H1 (cell line): ENCODE measurements around the gene TM4SF20. TPM values are rescaled to one million over a fixed set of nuclear protein-coding genes. Genes with fewer than 3 reads are reported as not detected.

Experiments
- CTCF ChIA-PET: fragments of 300-600 bp; sonication (Branson Sonifier 250); formaldehyde crosslinking; loops from one replicate; lab custom pipeline; 2021; ENCODE audit not compliant: partially characterized antibody; lab: Charles Lee
- POLR2A ChIA-PET: fragments of 300-600 bp; sonication (Branson Sonifier 250); formaldehyde crosslinking; loops from one replicate; lab custom pipeline; 2021; ENCODE audit warnings: inconsistent platforms; ENCODE audit not compliant: partially characterized antibody; lab: Charles Lee
- DNase-seq, 2 experiments: peaks; one replicate each; pipeline versions ENCODE4 v3.0.0 to v3.0.0-alpha.2; 2010 to 2022; ENCODE audit warnings: low spot score in 2 of 2, low read depth in 1 of 2, mixed read lengths in 1 of 2
- FAIRE-seq: peaks from 2 replicates; lab custom pipeline; 2011; peaks lifted over from hg19 to GRCh38; lab: Jason Lieb, UNC
- H2AFZ ChIP-seq: 2 replicates; pipeline ENCODE4 v1.8.1; 2012; ENCODE audit warnings: low read length, inconsistent platforms
- H2AK5ac ChIP-seq: 2 replicates; pipeline ENCODE4 v1.6.1; 2013; ENCODE audit warnings: low read depth, low read length
- H2BK120ac ChIP-seq: replicated peaks from 2 replicates; pipeline ENCODE3; 2013; ENCODE audit warnings: low read depth, low read length, inconsistent platforms
- H2BK12ac ChIP-seq: 2 replicates; pipeline ENCODE4 v1.6.1; 2013; ENCODE audit warnings: low read depth, low read length
- H2BK15ac ChIP-seq: 2 replicates; pipeline ENCODE4 v1.6.1; 2013; ENCODE audit warnings: low read length
- H2BK20ac ChIP-seq: 2 replicates; pipeline ENCODE4 v1.6.1; 2013; ENCODE audit warnings: low read length
- H2BK5ac ChIP-seq: 2 replicates; pipeline ENCODE4 v1.6.1; 2013; ENCODE audit warnings: low read depth, low read length
- H3K14ac ChIP-seq: 2 replicates; pipeline ENCODE4 v1.6.1; 2013; ENCODE audit warnings: inconsistent platforms; ENCODE audit not compliant: insufficient read length
- H3K18ac ChIP-seq: 2 replicates; pipeline ENCODE4 v1.6.1; 2013; ENCODE audit warnings: low read length; ENCODE audit errors: extremely low read depth
- H3K23ac ChIP-seq: 2 replicates; pipeline ENCODE4 v1.6.1; 2013; ENCODE audit warnings: inconsistent platforms; ENCODE audit not compliant: insufficient read length
- H3K23me2 ChIP-seq: 2 replicates; pipeline ENCODE4 v1.6.1; 2013; ENCODE audit warnings: low read depth, low read length
- H3K27ac ChIP-seq: 2 replicates; pipeline ENCODE4 v1.6.1; 2011; ENCODE audit warnings: low read depth, low read length, inconsistent platforms
- H3K27me3 ChIP-seq, 4 experiments: replicated peaks in 1 of 4; 1 replicate in 1 of 4; 2 replicates in 3 of 4; pipeline versions ENCODE4 v1.6.1 to v1.8.1; 2011 to 2013; ENCODE audit warnings: low read length in 3 of 4, mild to moderate bottlenecking in 3 of 4, inconsistent platforms in 2 of 4, mixed read lengths in 2 of 4, moderate library complexity in 1 of 4; ENCODE audit not compliant: control insufficient read depth in 3 of 4, insufficient read depth in 3 of 4; ENCODE audit errors: extremely low read depth in 1 of 4
- H3K36me3 ChIP-seq, 4 experiments: 2 replicates each; pipeline versions ENCODE4 v1.6.1 to v1.8.1; 2011 to 2013; ENCODE audit warnings: mild to moderate bottlenecking in 4 of 4, low read length in 3 of 4, moderate library complexity in 2 of 4, control low read depth in 1 of 4, inconsistent platforms in 1 of 4; ENCODE audit not compliant: insufficient read depth in 4 of 4, control insufficient read depth in 2 of 4
- H3K4ac ChIP-seq: replicated peaks from 2 replicates; pipeline ENCODE3; 2013; ENCODE audit warnings: low read length, low read depth, mixed read lengths, inconsistent platforms; ENCODE audit not compliant: insufficient read length
- H3K4me1 ChIP-seq, 4 experiments: replicated peaks in 1 of 4; 1 replicate in 1 of 4; 2 replicates in 3 of 4; pipeline versions ENCODE4 v1.6.1 to v1.8.1; 2011 to 2013; ENCODE audit warnings: low read length in 3 of 4, inconsistent platforms in 2 of 4, mixed read lengths in 1 of 4; ENCODE audit not compliant: insufficient read depth in 4 of 4, control insufficient read depth in 3 of 4
- H3K4me2 ChIP-seq, 2 experiments: 2 replicates each; pipeline versions ENCODE4 v1.6.1 to v1.8.1; 2011 to 2013; ENCODE audit warnings: low read depth in 2 of 2, low read length in 2 of 2, control low read depth in 1 of 2, inconsistent platforms in 1 of 2, mild to moderate bottlenecking in 1 of 2; ENCODE audit not compliant: insufficient read depth in 1 of 2
- H3K4me3 ChIP-seq, 4 experiments: fragments of 200-600, 300-600 bp in 1 of 4; sonication (generic), shearing (Covaris generic), sonication (Bioruptor Twin) in 1 of 4; 2 replicates each; pipeline versions ENCODE4 v1.5.1 to v1.8.1; 2011 to 2016; ENCODE audit warnings: low read length in 4 of 4, low read depth in 3 of 4, control low read depth in 2 of 4, inconsistent platforms in 2 of 4, mild to moderate bottlenecking in 2 of 4, mixed read lengths in 1 of 4, moderate library complexity in 1 of 4; ENCODE audit not compliant: insufficient read depth in 2 of 4; ENCODE audit errors: extremely low read depth in 1 of 4
- H3K56ac ChIP-seq: replicated peaks from 2 replicates; pipeline ENCODE3; 2013; ENCODE audit warnings: low read depth, mild to moderate bottlenecking, mixed read lengths, low read length, inconsistent platforms; ENCODE audit not compliant: insufficient read length
- H3K79me1 ChIP-seq: 2 replicates; pipeline ENCODE4 v1.6.1; 2013; ENCODE audit warnings: low read depth, low read length, control low read depth
- H3K79me2 ChIP-seq, 2 experiments: 2 replicates each; pipeline versions ENCODE4 v1.6.1 to v1.8.1; 2012 to 2013; ENCODE audit warnings: low read length in 2 of 2, mild to moderate bottlenecking in 2 of 2, inconsistent platforms in 1 of 2; ENCODE audit not compliant: insufficient read depth in 2 of 2, control insufficient read depth in 1 of 2
- H3K9ac ChIP-seq, 4 experiments: replicated peaks in 1 of 4; 1 replicate in 1 of 4; 2 replicates in 3 of 4; pipeline versions ENCODE4 v1.6.1 to v1.8.1; 2011 to 2013; ENCODE audit warnings: low read depth in 3 of 4, low read length in 3 of 4, control low read depth in 2 of 4, mild to moderate bottlenecking in 2 of 4, moderate library complexity in 2 of 4, inconsistent platforms in 1 of 4; ENCODE audit errors: extremely low read depth in 1 of 4
- H3K9me3 ChIP-seq, 2 experiments: 2 replicates each; pipeline versions ENCODE4 v1.6.1 to v1.8.1; 2012 to 2013; ENCODE audit warnings: mild to moderate bottlenecking in 2 of 2, moderate library complexity in 2 of 2, control low read depth in 1 of 2, inconsistent platforms in 1 of 2, low read depth in 1 of 2, low read length in 1 of 2, mixed read lengths in 1 of 2; ENCODE audit not compliant: insufficient read depth in 2 of 2
- H4K20me1 ChIP-seq, 2 experiments: replicated peaks in 1 of 2; 2 replicates each; pipeline versions ENCODE3 to v1.8.1; 2011 to 2013; ENCODE audit warnings: inconsistent platforms in 2 of 2, low read length in 2 of 2, mild to moderate bottlenecking in 1 of 2; ENCODE audit not compliant: insufficient read depth in 2 of 2, control insufficient read depth in 1 of 2
- H4K5ac ChIP-seq: 2 replicates; pipeline ENCODE4 v1.6.1; 2013; ENCODE audit warnings: low read length, low read depth, mixed read lengths, inconsistent platforms; ENCODE audit not compliant: insufficient read length
- H4K8ac ChIP-seq: 2 replicates; pipeline ENCODE4 v1.8.0; 2013; ENCODE audit warnings: mild to moderate bottlenecking, moderate library complexity, low read length, inconsistent platforms; ENCODE audit not compliant: insufficient read depth; ENCODE audit errors: extremely low read depth
- H4K91ac ChIP-seq: replicated peaks from 2 replicates; pipeline ENCODE3; 2013; ENCODE audit warnings: low read length, mixed read lengths, inconsistent platforms; ENCODE audit not compliant: insufficient read length
- BRCA1 ChIP-seq: IDR thresholded peaks from 2 replicates; pipeline ENCODE4 v1.6.1; 2012; ENCODE audit warnings: low read depth, low read length, improper control_type of control experiment
- CTBP2 ChIP-seq: IDR thresholded peaks from 2 replicates; pipeline ENCODE4 v1.7.0; 2011; ENCODE audit warnings: borderline replicate concordance, mild to moderate bottlenecking, moderate library complexity, mixed read lengths, low read length; ENCODE audit not compliant: insufficient read depth, insufficient read length
- EGR1 ChIP-seq: IDR thresholded peaks from 2 replicates; pipeline ENCODE4 v1.6.1; 2011; ENCODE audit warnings: low read depth, low read length, borderline replicate concordance
- FOSL1 ChIP-seq: IDR thresholded peaks from 2 replicates; pipeline ENCODE4 v1.6.1; 2011; ENCODE audit warnings: mild to moderate bottlenecking, low read depth, low read length, moderate library complexity; ENCODE audit not compliant: insufficient read depth
- HDAC6 ChIP-seq: IDR thresholded peaks from one replicate; pipeline ENCODE4 v1.7.1; 2012; ENCODE audit warnings: low read depth, mild to moderate bottlenecking, inconsistent platforms, low read length, moderate library complexity
- MAX ChIP-seq: IDR thresholded peaks from 2 replicates; pipeline ENCODE4 v1.6.1; 2012; ENCODE audit warnings: inconsistent platforms
- POLR2AphosphoS5 ChIP-seq: IDR thresholded peaks from 2 replicates; pipeline ENCODE4 v1.6.1; 2011; ENCODE audit warnings: low read depth, low read length
- RBBP5 ChIP-seq: IDR thresholded peaks from 2 replicates; pipeline ENCODE4 v1.7.1; 2012; ENCODE audit warnings: low read depth, mild to moderate bottlenecking, inconsistent platforms, low read length, moderate library complexity, borderline replicate concordance
- RFX5 ChIP-seq: IDR thresholded peaks from 2 replicates; pipeline ENCODE4 v1.6.1; 2011; ENCODE audit warnings: low read depth, low read length, improper control_type of control experiment, borderline replicate concordance
- RXRA ChIP-seq: IDR thresholded peaks from 2 replicates; pipeline ENCODE4 v1.6.1; 2011; ENCODE audit warnings: low read depth, mild to moderate bottlenecking, low read length, moderate library complexity; ENCODE audit not compliant: insufficient read depth
- SIN3A ChIP-seq, 2 experiments: IDR thresholded peaks in 1 of 2; conservative IDR thresholded peaks in 1 of 2; 2 replicates each; pipeline ENCODE4 v1.6.1; 2011 to 2012; ENCODE audit warnings: low read length in 2 of 2, improper control_type of control experiment in 1 of 2, low read depth in 1 of 2, mild to moderate bottlenecking in 1 of 2
- SIX5 ChIP-seq: IDR thresholded peaks from 2 replicates; pipeline ENCODE4 v1.6.1; 2011; ENCODE audit warnings: mild to moderate bottlenecking, low read depth, low read length
- SP2 ChIP-seq: IDR thresholded peaks from 2 replicates; pipeline ENCODE4 v1.6.1; 2012; ENCODE audit warnings: mild to moderate bottlenecking, low read length, inconsistent platforms
- SP4 ChIP-seq: IDR thresholded peaks from 2 replicates; pipeline ENCODE4 v1.6.1; 2012; ENCODE audit warnings: low read length, inconsistent platforms
- TCF12 ChIP-seq: IDR thresholded peaks from 2 replicates; pipeline ENCODE4 v1.6.1; 2011; ENCODE audit warnings: low read depth, mild to moderate bottlenecking, low read length
- polyA plus RNA-seq, 7 experiments: library from polyadenylated mRNA; depleted of rRNA in 3 of 7; stranded (reverse) in 5 of 7; unstranded in 2 of 7; fragments of >200 nt in 5 of 7; fragments of 200-250 nt in 2 of 7; gene quantifications; 1 replicate in 5 of 7; 2 replicates in 1 of 7; 4 replicates in 1 of 7; pipeline versions ENCODE4 v1.2.1 to v1.2.3, GENCODE V29; 2011 to 2013; ENCODE audit warnings: missing spikeins in 2 of 7, mixed read lengths in 2 of 7
- total RNA-seq: library from RNA; stranded (reverse); fragmentation: NEBNext Ultra II Directional; extraction: Animal tissue kit (Norgen Biotek cat#: 25700); gene quantifications from 2 replicates; pipeline ENCODE4 v1.2.1, GENCODE V29; 2021

Gene TM4SF20
- total and polyA plus RNA-seq, 2 of the 8 experiments (the other 6 are each of a cell fraction or from before 2014, with no cell fraction given) = not detected

DNA sequence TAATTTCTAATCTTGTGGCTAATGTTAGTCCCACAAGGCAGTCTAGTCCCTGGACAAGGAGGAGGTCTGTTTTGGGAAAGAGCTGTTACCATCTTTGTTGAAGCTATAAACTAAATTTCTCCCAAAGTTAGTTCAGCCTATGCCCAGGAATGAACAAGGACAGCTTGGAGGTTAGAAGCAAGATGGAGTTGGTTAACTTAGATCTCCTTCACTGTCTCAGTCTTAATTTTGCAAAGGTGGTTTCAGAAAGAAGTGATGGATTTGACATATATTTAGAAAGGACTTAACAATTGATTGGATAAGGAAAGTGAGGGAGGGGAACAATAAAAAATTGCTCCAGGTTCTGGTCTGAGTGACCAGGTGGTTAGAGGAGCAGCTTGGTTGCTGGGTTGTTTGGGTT is 23.2 kb upstream of the TM4SF20 start:
- Histone ChIP-seq H2AK5ac (no peak overlapping the region), H3K14ac (no peak overlapping the region)
- no peak for TF ChIP-seq BRCA1
- TF ChIP-seq HDAC6 = no peak
- no peak for TF ChIP-seq TCF12
- no peak for TF ChIP-seq FOSL1
- TF ChIP-seq SP2 = no peak
- no peak for TF ChIP-seq RXRA
- no peak for TF ChIP-seq SIN3A (conservative IDR thresholded peaks at IDR 0.05 in 1 of 2, IDR thresholded peaks at IDR 0.05 in 1 of 2; ENCODE audit: low read depth in 1 of 2, low read length in 2 of 2)
- no peak for TF ChIP-seq MAX
- TF ChIP-seq POLR2AphosphoS5 = no peak
- TF ChIP-seq SIX5 = no peak
- no peak for TF ChIP-seq RFX5
- TF ChIP-seq CTBP2 = no peak
- TF ChIP-seq SP4 = no peak
- no peak for TF ChIP-seq RBBP5
- no peak for TF ChIP-seq EGR1

More for the DNA sequence above, 23.2 kb upstream of the TM4SF20 start:
- Histone ChIP-seq H3K27me3 (no peaks in the 10 kb centered on the region), H2BK20ac (no peak overlapping the region), H4K5ac (no peak overlapping the region), H3K79me1 (no peaks in the 10 kb centered on the region), H2BK5ac (no peak overlapping the region), H3K4me2 (no peak overlapping the region), H3K9me3 (no peaks in the 10 kb centered on the region), H2AFZ (no peak overlapping the region), H4K8ac (no peak overlapping the region), H2BK120ac (no peak overlapping the region), H3K4ac (no peak overlapping the region), H3K23me2 (no peaks in the 10 kb centered on the region), H3K56ac (no peak overlapping the region), H3K27ac (no peak overlapping the region), H4K20me1 (no peaks in the 10 kb centered on the region), H3K36me3 (no peaks in the 10 kb centered on the region), H2BK15ac (no peak overlapping the region), H3K18ac (no peak overlapping the region), H3K4me3 (no peak overlapping the region), H3K9ac (no peak overlapping the region), H3K4me1 (no peaks in the 10 kb centered on the region), H4K91ac (no peak overlapping the region), H3K79me2 (no peaks in the 10 kb centered on the region), H2BK12ac (no peak overlapping the region), H3K23ac (no peak overlapping the region)
- ChIA-PET CTCF (interaction anchor here (0.7 to 1.6 kb wide), 3 partner anchors 10 to 363 kb away, joined by 3 to 7 read pairs (median 3); no protein-coding TSS in a partner anchor), POLR2A (no interaction called here)
- FAIRE-seq = no peak
- no peak for DNase-seq
